Amniotic stem cell (primary cell): ENCODE data around the gene MRTFA.
A peak's percentile ranks its signal among the peaks of the same experiment; 100 is the strongest.
"Not testable (repeated sequence)": the region's sequence is repeated elsewhere in the genome, so short reads cannot be mapped to it uniquely, and the experiment has no call there.

ENCODE experiments used
- DNase-seq: peaks from one replicate; lab custom pipeline; 2025; lab: John Stamatoyannopoulos, UW

Gene MRTFA

GRCh38 chr22:40627612-40628011 lies 8.9 kb downstream of the MRTFA start:
- no peak for DNase-seq

GRCh38 chr22:40626851-40627250 lies 9.7 kb downstream of the MRTFA start:
- DNase-seq = no peak

- DNase-seq = not testable (repeated sequence)
These were observed 10.7 kb downstream of the MRTFA start for GRCh38 chr22:40625794-40626193.

- DNase-seq = not testable (repeated sequence)
These were observed 11.2 kb downstream of the MRTFA start for GRCh38 chr22:40625281-40625680.

GRCh38 chr22:40624770-40625169 lies 11.7 kb downstream of the MRTFA start:
- no peak for DNase-seq

GRCh38 chr22:40621309-40622151 lies 15.0 kb downstream of the MRTFA start:
- DNase-seq = no peak

- no peak for DNase-seq
These were observed 16.0 kb downstream of the MRTFA start for GRCh38 chr22:40620464-40621046.

- no peak for DNase-seq
These were observed 18.1 kb downstream of the MRTFA start for GRCh38 chr22:40618400-40618799.

- no peak for DNase-seq
These were observed 19.9 kb downstream of the MRTFA start for GRCh38 chr22:40616578-40616977.

- DNase-seq = no peak
These were observed 23.5 kb downstream of the MRTFA start for GRCh38 chr22:40613067-40613466.

- DNase-seq = no peak
These were observed 24.2 kb downstream of the MRTFA start for GRCh38 chr22:40612291-40612751.

GRCh38 chr22:40611606-40612005 lies 24.9 kb downstream of the MRTFA start:
- DNase-seq = no peak

GRCh38 chr22:40610329-40610850 lies 26.1 kb downstream of the MRTFA start:
- DNase-seq = no peak

GRCh38 chr22:40609216-40609615 lies 27.3 kb downstream of the MRTFA start:
- DNase-seq = no peak

GRCh38 chr22:40607506-40607905 lies 29.0 kb downstream of the MRTFA start:
- DNase-seq = no peak

- no peak for DNase-seq
These were observed 30.2 kb downstream of the MRTFA start for GRCh38 chr22:40606306-40606705.

- no peak for DNase-seq
These were observed 30.8 kb downstream of the MRTFA start for GRCh38 chr22:40605761-40606160.

GRCh38 chr22:40603088-40603605 lies 33.4 kb downstream of the MRTFA start:
- DNase-seq = peak; percentile 51

GRCh38 chr22:40602231-40602630 lies 34.3 kb downstream of the MRTFA start:
- DNase-seq = no peak

- DNase-seq = no peak
These were observed 36.8 kb downstream of the MRTFA start for GRCh38 chr22:40599731-40600130.

- not testable (repeated sequence) for DNase-seq
These were observed 37.8 kb downstream of the MRTFA start for GRCh38 chr22:40598712-40599111.

- peak; percentile 34 for DNase-seq
These were observed 38.7 kb downstream of the MRTFA start for GRCh38 chr22:40597526-40598430.
